ENCODE results near the gene ROCK1.

DNA sequence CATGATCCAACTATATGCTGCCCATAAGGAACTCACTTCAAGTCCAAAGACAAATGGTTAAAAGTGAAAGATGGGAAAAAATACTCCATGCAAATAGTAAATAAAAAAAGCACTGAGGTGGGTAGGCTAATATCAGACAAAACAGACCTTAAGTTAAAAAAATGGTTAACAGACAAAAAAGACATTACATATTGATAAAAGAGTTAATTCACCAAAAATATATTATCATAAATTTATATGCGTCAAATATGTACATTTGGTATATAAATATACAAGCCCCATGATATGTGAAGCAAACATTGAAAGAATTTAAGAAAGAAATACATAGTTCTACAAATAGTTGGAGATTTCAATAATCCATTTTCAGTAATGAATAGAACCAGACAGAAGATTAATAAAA is 31.0 kb downstream of the ROCK1 start:
- TF ChIP-seq EP300 (IDR thresholded peaks at IDR 0.05): no peak
- TF ChIP-seq, protein P1, sequence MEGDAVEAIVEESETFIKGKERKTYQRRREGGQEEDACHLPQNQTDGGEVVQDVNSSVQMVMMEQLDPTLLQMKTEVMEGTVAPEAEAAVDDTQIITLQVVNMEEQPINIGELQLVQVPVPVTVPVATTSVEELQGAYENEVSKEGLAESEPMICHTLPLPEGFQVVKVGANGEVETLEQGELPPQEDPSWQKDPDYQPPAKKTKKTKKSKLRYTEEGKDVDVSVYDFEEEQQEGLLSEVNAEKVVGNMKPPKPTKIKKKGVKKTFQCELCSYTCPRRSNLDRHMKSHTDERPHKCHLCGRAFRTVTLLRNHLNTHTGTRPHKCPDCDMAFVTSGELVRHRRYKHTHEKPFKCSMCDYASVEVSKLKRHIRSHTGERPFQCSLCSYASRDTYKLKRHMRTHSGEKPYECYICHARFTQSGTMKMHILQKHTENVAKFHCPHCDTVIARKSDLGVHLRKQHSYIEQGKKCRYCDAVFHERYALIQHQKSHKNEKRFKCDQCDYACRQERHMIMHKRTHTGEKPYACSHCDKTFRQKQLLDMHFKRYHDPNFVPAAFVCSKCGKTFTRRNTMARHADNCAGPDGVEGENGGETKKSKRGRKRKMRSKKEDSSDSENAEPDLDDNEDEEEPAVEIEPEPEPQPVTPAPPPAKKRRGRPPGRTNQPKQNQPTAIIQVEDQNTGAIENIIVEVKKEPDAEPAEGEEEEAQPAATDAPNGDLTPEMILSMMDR (IDR thresholded peaks at IDR 0.05): no peak
